GM21576 (cell line): ENCODE data around the gene TNS2.

Experiments
- ATAC-seq: cut with Tn5 transposase; IDR thresholded peaks from one replicate; pipeline ENCODE4 v1.9.1; 2021; ENCODE audit warnings: mild to moderate bottlenecking, moderate library complexity; ENCODE audit not compliant: unreplicated experiment

The TNS2 gene

DNA sequence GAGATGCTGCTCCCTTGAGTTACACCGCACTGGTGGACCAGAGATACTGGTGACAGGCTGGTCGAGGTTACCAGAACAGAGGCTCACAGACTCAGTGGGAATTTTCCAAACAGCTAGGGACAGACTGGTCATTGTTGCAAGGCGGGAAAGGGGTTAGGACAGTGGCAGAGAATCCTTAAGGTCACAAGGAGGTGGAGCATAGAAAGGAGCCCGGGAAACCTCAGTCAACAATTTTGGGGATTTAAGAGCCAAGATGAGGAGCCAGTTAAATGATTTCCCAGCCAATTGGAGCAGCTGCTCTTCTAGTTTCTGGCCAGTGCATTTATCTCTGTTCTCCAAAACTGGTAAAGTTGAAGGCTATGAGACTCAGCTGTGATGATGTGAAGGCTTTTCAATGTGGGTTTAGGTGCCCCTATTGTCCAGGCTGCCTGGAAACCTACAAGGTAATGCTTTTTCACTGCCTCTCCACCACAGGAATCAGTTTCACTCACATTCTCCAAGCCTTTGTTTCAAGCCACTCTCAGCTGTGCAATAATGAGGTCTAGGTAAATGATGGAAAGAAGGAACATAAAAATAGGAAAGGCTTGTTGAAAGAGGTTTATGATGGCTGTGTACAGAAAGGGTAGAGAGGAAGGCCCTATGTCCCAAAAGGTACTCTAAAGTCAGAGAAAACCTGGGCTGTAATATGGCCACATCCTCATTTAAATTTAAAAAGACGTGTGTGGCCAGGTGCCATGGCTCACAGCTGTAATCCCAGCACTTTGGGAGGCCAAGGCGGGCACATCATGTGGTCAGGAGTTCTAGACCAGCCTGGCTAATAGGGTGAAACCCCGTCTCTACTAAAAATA is 7.0 kb upstream of the TNS2 start:
- no peak for ATAC-seq

DNA sequence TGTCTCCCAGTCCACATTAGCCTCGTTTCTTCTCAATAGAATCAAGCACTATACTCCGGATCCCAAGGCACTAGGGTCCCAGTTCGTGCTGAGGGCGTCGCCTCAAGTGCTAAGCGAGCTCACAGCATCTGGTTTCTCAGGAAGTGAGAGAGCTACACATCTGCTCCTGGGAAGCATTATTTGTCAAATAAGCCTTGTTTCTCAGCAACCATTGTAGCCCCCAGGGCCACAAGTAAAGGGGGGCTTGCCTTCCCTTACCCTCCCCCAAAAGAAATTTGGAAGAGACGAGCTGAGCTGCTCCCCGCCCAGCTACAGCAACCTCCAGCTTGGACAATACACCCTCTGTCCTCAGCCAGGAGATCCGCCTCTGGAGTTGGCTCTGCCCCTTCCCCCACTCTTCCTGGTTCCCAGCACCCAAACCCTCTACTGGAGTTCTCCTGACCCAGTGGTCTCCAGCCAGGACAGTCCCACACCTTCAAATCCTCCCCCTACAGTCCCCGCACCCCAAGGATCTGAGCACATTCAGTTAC is 5.7 kb upstream of the TNS2 start:
- no peak for ATAC-seq

DNA sequence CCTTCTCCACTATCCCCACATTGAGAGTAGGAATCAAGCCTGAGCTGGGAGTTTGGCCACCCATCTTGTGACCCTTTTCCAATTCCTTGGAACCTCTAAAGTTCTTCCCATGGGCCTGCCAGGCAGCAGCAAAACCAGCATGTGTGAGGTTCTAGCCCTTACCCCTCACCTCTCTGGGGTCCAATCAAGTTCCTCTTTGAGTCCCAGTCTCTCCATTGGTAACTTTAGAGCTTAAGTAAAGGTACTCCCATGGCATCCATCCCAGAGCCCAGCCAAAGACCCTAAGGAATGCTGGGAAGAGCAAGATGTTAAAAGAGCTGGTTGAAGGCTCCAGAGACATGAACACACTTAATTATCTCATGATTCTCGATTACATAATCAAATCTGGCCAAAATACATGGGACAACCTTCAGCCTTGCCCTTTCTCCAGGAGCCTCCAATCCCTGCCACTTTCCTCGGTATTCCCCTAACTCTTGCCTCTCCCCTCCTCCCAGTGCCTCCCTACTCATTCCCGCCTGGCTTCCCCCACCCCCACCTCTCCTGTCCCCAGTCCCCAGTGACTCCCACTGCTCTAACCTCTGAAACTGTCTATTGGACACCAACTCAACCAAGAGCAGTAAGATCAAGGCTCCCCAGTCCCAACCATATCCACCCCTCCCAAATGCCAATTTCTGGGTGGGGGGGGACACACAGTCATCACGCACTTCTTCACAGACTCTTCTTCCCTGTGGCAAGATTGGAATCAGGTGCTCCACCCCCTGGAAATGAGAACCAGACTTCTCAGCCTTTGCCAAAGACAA is 4.8 kb upstream of the TNS2 start:
- no peak for ATAC-seq

GRCh38 chr12:53045696-53046045 is 4.2 kb upstream of the TNS2 start:
- ATAC-seq = no peak

DNA sequence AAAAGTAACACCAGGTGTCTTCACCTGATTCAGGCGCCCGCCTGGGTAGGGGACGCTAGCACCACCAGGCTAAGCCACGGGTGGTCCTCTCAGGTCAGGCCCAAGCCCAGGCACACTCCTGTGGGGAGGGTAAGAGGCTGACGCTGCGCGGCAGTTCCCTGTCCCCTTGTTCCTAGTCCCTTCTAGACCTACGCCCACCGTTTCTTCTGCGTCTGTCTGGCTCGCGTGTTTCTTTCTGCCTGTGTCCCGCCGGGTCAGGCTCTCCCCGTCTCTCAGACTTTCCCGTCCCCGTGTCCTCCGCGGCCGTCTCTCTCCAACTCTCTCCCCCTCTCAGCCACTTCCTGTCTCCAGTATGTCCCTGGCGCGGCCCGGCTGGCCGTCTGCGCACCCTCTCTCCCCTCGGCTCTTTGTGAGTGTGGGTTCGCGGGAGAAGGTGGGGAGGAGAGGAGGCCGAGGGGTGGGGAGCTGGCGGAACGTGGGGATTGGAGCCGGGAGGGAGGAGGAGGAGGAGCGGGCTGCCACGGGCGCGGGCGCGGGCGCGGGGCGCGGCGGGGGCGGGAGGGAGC is 3.1 kb upstream of the TNS2 start:
- peak; percentile 19 for ATAC-seq

GRCh38 chr12:53047221-53048032 is 2.4 kb upstream of the TNS2 start:
- peak; percentile 76 for ATAC-seq

DNA sequence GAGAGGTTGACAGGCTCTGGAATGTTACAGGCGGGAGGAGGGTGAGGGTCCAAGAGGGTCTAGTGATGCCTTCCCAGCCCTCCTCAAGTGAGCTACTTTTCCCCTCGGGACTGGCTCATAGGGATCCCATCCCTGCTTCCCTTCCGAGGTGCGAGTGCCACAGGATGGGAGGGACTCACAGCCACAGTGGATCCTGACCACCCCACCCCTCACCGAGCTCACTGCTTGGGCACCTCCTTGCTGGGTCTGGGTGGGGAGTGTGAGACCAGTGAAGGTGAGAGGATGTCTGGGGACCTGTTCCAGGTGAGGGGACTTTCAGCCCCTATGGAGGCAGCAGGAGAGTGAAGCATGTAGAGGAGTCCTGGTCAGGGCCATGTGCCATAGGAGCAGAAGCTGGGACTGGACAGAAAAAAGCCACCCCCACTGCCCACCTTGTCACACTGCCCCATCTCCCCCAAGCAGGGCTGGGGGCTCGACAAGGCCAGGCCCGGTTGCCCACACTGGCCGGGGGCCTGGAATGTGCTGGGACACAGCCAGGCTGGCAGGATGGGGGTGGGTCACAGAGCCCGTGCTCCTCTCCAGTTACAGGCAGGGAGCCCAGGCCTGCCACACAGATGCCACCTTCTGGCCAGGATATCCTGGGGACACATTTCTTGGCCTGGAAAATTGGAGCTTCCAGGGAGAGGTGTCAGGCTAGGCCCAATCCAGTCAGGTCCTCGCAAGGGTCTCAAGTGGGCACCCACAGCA is 1.7 kb upstream of the TNS2 start:
- ATAC-seq = no peak

DNA sequence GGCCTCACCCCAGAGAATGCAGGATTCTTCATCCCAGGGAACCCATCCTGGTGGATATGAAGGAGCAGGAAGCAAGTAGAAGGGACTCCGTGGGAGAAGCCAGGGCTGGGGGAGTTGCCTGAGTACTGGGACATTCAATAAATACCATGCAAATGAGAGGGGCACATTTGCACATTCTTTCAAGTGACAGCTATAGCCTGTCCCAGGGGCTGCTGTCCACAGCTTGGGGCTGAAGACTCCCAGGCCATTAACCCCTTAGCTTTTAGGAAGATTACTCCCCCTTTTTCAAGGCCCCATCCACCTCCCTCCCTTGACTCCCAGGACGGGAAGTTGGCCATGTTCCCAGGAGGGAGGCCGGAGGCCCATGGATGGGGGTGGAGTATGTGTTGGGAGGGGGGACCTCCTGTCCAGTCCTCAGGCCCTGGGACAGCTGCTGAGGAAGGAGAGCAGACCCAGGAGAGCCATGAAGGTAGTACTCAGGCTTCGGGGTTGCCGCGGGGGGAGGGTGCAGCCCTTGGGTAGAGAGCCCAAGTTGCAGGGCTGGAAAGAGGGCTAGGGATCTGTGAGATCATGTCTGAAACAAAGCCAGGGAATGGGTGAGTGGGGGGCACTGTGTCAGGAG is 974 bp upstream of the TNS2 start:
- ATAC-seq = no peak

DNA sequence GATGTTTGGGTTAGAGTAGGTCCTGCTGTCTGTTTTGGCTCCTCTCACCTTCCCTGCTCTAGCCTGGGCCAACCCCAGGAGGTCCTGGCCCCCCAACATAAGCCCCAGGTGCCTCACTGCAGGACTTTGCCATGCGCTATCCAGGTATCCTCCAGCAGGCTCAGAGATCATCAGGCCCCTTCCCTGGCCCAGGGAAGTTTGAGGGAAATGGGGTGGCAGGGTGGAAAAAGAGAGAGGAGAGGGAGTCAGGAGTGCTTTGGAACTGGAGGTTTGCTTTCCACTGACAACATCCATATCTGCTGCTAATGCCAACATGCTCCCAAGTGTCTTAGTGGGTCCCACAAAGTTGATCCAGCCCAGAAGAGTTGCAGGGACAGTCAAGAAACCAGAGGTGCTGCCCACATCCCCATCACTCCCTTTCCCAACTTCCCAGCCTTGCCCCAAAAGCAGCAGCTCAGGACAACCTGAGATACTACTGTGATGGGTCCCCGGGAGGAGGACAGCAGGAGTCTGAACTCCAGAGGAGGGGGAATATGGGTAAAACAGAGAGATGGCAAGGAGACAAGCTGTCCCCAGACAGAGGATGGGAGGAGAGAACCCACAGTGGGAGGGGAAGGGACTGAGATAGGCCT is 677 bp downstream of the TNS2 start:
- ATAC-seq = no peak

GRCh38 chr12:53051058-53051880 is 1.4 kb downstream of the TNS2 start:
- no peak for ATAC-seq

GRCh38 chr12:53051881-53052412 is 2.1 kb downstream of the TNS2 start:
- no peak for ATAC-seq

- ATAC-seq = no peak
Observed at GRCh38 chr12:53052419-53053217, 2.8 kb downstream of the TNS2 start.

DNA sequence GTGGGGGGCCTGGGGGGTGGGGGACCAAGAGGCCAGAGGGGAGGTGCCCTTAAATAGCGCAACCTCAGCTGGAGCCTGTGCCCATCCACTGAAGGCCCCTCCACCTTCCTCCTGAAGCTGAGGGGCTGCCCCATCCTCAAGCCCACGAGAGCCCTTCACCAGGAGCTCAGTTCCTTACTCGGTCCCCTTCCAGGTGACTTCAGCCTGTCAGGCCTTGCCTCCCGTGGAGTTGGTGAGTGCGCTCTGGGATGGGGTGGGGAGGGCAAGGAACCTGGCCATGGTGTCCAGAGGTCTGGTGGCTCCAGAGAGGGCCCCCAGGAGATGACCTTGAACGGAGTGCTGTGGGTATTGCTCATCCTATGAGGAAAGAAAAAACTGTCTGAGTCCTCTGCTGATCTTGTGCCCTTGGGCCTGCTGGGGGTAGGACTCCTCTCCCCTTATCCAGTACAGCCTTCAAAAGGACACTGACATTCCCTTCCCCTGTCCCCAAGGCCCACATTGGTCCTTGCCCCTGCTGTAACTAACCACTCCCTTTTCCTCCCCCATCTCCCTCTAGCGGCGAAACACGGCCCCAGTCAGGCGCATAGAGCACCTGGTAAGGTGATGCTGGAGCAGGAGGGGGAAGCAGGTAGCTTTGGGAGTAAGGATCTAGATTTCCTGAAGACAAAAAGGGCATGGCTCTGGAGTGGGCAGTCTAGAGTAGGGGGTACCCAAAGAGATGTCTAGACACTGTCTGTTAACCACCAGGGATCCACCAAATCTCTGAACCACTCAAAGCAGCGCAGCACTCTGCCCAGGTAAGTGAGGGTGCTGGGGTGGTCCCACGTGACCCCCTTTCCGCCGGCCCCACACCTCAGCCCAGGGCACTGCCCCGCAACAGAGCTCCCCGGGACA is 3.6 kb downstream of the TNS2 start:
- ATAC-seq = peak; percentile 15

- peak; percentile 91 for ATAC-seq
Observed at GRCh38 chr12:53054112-53054878, 4.4 kb downstream of the TNS2 start.

DNA sequence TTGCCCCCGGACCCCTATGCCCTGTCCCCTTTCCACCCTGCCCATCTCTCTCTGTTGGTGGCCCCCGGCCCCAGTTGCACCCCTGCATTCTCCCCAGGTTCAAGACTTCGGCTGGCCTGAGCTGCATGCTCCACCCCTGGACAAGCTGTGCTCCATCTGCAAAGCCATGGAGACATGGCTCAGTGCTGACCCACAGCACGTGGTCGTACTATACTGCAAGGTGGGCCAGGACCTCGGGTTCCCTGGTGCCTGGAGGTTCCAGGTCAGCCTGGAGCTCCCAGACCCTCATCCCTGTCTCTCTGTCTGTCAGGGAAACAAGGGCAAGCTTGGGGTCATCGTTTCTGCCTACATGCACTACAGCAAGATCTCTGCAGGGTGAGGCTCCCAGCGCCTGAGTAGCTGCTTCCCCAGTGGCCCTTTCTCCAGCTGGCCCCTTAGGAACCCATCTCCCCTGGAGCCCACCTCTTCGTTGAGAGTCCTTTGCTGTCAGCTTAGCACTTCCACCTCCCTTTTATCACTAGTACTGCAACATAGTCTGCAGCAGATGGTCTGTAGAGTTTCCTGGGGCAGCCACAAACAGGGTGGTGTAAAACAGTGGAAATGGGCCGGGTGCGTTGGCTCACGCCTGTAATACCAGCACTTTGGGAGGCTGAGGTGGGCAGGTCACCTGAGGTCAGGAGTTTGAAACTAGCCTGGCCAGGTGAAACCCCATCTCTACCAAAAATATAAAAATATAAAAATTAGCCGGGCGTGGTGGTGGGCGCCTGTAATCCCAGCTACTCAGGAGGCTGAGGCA is 5.8 kb downstream of the TNS2 start:
- ATAC-seq = no peak
